ENCODE data around the gene FAM117B.

FAM117B gene

GRCh38 chr2:202758604-202759003, 123.8 kb downstream of the FAM117B start:
- TF ChIP-seq CTCF (IDR thresholded peaks at IDR 0.05; ENCODE audit: borderline replicate concordance, control extremely low read depth, extremely low read depth, insufficient read depth, missing control alignments): no peak
- DNase-seq (ENCODE audit: low spot score): no peak
- in situ Hi-C loops (cut with MboI; ENCODE audit: low sequenced_read_pairs, unreplicated experiment): no loop called here

GRCh38 chr2:202760848-202761247, 126.1 kb downstream of the FAM117B start:
- in situ Hi-C loops (cut with MboI; ENCODE audit: low sequenced_read_pairs, unreplicated experiment): no loop called here
- no peak for DNase-seq (ENCODE audit: low spot score)
- TF ChIP-seq CTCF (IDR thresholded peaks at IDR 0.05; ENCODE audit: borderline replicate concordance, control extremely low read depth, extremely low read depth, insufficient read depth, missing control alignments): no peak

DNA sequence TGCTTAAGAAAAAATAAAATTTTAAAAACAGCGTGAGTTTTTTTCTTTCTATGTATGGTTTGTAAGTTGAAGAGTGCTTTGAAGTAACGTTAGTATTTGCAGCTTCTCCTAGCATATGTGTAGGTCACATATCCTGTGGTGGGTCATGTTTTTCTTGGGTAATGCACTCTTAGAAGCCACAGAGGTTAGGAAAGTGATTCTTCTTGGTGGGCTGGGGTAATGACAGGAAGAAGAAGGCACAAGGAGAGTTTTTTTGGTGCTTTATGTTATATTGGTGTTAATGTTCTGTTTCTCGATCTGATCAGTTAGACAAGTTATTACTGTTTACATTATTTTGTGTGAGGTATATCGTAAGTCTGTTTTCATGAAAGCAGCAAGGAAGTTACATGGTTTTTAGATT, 127.8 kb downstream of the FAM117B start:
- no peak for DNase-seq (ENCODE audit: low spot score)
- in situ Hi-C loops (cut with MboI; ENCODE audit: low sequenced_read_pairs, unreplicated experiment): no loop called here

DNA sequence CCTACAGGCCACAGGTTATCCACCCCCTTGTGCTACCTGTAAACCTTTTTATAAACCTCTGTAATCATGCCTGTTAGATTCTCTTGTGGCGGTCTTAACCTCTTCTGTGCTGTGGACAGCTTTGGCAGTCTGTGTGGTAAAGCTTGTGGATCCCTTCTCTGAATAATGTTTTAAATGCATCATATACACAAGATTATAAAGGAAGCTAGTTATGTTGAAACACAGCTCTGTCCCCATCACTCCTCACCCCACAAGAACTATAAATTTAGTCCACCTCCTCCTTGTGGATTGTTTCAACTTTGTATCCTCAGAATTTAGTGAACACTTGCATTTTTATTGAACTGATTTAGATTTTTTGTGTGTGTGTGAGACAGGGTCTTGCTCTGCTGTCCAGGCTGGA, 129.1 kb downstream of the FAM117B start:
- no peak for TF ChIP-seq CTCF (IDR thresholded peaks at IDR 0.05; ENCODE audit: borderline replicate concordance, control extremely low read depth, extremely low read depth, insufficient read depth, missing control alignments)

More for the DNA sequence above, 127.8 kb downstream of the FAM117B start:
- no peak for TF ChIP-seq CTCF (IDR thresholded peaks at IDR 0.05; ENCODE audit: borderline replicate concordance, control extremely low read depth, extremely low read depth, insufficient read depth, missing control alignments)

DNA sequence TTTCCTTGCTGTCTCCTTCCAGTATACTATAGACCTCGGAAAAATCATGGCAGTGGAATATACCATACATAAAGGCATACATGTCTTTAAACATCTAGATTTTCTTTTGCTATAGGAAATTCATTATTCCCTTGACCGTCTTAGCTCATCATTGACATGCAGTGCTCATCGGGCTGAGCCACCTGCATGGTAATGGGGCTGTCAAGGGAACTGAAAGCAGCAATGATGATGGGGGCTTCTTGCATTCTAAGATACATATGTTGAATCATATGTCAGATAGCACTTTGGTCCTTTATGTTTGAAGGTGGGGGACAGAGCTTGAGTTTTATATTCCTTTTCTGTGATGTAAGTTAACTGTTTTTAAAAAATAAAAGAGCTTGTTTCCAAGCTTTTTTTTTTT, 130.2 kb downstream of the FAM117B start:
- no peak for DNase-seq (ENCODE audit: low spot score)
- in situ Hi-C loops (cut with MboI; ENCODE audit: low sequenced_read_pairs, unreplicated experiment): no loop called here
- no peak for TF ChIP-seq CTCF (IDR thresholded peaks at IDR 0.05; ENCODE audit: borderline replicate concordance, control extremely low read depth, extremely low read depth, insufficient read depth, missing control alignments)

More for the DNA sequence above, 129.1 kb downstream of the FAM117B start:
- no peak for DNase-seq (ENCODE audit: low spot score)
- in situ Hi-C loops (cut with MboI; ENCODE audit: low sequenced_read_pairs, unreplicated experiment): no loop called here

- no peak for DNase-seq (ENCODE audit: low spot score)
- in situ Hi-C loops (cut with MboI; ENCODE audit: low sequenced_read_pairs, unreplicated experiment): no loop called here
- no peak for TF ChIP-seq CTCF (IDR thresholded peaks at IDR 0.05; ENCODE audit: borderline replicate concordance, control extremely low read depth, extremely low read depth, insufficient read depth, missing control alignments)
These were observed 130.7 kb downstream of the FAM117B start for GRCh38 chr2:202765436-202765835.

- no peak for DNase-seq (ENCODE audit: low spot score)
- in situ Hi-C loops (cut with MboI; ENCODE audit: low sequenced_read_pairs, unreplicated experiment): no loop called here
- no peak for TF ChIP-seq CTCF (IDR thresholded peaks at IDR 0.05; ENCODE audit: borderline replicate concordance, control extremely low read depth, extremely low read depth, insufficient read depth, missing control alignments)
These were observed 133.5 kb downstream of the FAM117B start for GRCh38 chr2:202768273-202768672.

Data from GM13976 (cell line).